Measurements from ENCODE around the gene RTN4R.

DNA sequence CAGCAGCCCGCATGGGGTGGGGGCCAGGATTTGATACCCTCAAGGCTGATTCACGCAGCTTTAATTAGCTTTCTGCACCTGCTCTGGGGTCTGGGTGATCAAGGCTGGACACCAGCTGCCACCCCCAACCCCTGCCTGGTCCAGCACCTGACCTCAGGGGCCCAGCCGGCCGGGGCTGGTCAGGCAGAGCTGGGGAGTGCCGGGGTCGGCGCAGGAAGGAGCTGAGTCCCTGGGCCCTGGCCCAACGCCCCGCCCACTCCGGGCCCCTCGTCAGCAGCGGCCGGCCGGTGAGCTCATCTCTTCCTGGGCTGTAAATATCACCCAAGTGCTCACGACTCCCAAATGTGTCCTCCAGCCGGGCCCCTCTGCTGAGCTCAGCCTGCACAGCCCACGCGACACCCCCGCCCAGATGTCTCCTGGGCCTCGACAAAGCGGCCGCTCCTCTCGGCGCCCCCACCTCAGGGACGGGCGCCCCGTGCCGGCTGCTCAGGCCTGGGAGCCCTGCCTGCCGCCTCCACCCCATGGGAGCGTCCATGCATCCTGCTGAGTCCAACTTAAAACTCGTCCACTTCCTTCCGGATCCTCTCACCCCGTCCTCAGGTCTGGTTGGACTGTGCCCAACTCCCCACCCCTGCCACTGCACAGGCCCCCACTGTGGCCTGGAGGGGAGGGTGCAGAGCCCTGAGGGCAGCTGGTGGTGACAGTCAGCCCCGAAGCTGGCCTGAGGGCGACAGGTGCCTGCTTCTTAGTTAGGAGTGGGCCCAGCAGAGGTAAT is 29.0 kb downstream of the RTN4R start:
- TF ChIP-seq YY1 (tag by site-specific recombination; IDR thresholded peaks at IDR 0.05) (no peak), SP2 (tag by site-specific recombination; IDR thresholded peaks at IDR 0.05) (peak; percentile 36)
- TF ChIP-seq, protein P1, sequence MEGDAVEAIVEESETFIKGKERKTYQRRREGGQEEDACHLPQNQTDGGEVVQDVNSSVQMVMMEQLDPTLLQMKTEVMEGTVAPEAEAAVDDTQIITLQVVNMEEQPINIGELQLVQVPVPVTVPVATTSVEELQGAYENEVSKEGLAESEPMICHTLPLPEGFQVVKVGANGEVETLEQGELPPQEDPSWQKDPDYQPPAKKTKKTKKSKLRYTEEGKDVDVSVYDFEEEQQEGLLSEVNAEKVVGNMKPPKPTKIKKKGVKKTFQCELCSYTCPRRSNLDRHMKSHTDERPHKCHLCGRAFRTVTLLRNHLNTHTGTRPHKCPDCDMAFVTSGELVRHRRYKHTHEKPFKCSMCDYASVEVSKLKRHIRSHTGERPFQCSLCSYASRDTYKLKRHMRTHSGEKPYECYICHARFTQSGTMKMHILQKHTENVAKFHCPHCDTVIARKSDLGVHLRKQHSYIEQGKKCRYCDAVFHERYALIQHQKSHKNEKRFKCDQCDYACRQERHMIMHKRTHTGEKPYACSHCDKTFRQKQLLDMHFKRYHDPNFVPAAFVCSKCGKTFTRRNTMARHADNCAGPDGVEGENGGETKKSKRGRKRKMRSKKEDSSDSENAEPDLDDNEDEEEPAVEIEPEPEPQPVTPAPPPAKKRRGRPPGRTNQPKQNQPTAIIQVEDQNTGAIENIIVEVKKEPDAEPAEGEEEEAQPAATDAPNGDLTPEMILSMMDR (tag by site-specific recombination; IDR thresholded peaks at IDR 0.05) = no peak
- TF ChIP-seq, protein P2, sequence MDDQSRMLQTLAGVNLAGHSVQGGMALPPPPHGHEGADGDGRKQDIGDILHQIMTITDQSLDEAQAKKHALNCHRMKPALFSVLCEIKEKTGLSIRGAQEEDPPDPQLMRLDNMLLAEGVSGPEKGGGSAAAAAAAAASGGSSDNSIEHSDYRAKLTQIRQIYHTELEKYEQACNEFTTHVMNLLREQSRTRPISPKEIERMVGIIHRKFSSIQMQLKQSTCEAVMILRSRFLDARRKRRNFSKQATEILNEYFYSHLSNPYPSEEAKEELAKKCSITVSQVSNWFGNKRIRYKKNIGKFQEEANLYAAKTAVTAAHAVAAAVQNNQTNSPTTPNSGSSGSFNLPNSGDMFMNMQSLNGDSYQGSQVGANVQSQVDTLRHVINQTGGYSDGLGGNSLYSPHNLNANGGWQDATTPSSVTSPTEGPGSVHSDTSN (CRISPR knock-in tag; IDR thresholded peaks at IDR 0.05) = no peak

Measured in HEK293 (cell line).